22Rv1 (cell line): Measurements from ENCODE around the gene PDAP1.
A peak's percentile ranks its signal among the peaks of the same experiment; 100 is the strongest.

Experiments used
- H3K27ac ChIP-seq: fragments of 450-650 bp; 2 replicates; pipeline ENCODE4 v1.5.1; 2017
- ZFX ChIP-seq: fragments of 450-650 bp; IDR thresholded peaks from 2 replicates; pipeline ENCODE4 v1.6.1; 2017; ENCODE audit warnings: antibody characterized with exemption, borderline replicate concordance
- TF ChIP-seq, protein P1 (sequence below): fragments of 450-650 bp; IDR thresholded peaks from 2 replicates; pipeline ENCODE4 v1.5.1; 2017; ENCODE audit warnings: mild to moderate bottlenecking

PDAP1 gene

DNA sequence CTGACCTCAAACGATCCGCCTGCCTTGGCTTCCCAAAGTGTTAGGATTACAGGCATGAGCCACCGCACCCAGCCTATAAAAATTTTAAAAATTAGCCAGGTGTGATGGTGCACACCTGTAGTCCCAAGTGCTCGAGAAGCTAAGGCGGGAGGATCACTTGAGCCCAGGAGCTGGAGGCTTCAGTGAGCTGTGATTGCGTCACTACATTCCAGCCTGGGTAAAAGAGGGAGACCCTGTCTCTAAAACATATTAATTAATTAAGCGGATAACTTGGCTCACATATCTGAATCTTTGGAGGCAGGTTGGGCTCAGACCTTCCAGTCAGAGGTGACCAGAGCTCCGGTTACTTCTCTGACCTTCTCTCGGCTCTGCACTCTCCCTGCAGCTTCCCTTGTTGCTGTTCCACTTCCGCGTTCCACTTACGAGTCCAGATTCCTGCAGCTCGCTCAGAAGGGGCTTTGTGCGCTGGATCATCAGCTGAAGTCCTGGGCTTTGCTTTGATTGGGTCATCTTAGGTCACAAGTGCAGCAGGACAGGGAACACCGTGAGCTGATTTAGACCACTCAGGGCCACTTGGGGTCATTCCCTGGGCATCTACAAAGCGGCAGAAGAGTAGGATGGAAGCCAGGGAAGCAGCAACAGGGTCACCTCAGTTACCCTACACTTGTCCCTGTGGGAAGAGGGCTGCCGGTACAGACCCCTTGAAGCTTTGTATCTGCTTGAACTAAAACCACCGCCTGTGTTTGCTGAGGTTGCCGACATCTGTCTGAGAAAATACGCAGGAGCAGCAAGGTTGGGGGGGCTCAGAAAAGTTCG, 35.9 kb downstream of the PDAP1 start:
- peak overlapping the region; percentile 86 for H3K27ac ChIP-seq
- TF ChIP-seq, protein P1, sequence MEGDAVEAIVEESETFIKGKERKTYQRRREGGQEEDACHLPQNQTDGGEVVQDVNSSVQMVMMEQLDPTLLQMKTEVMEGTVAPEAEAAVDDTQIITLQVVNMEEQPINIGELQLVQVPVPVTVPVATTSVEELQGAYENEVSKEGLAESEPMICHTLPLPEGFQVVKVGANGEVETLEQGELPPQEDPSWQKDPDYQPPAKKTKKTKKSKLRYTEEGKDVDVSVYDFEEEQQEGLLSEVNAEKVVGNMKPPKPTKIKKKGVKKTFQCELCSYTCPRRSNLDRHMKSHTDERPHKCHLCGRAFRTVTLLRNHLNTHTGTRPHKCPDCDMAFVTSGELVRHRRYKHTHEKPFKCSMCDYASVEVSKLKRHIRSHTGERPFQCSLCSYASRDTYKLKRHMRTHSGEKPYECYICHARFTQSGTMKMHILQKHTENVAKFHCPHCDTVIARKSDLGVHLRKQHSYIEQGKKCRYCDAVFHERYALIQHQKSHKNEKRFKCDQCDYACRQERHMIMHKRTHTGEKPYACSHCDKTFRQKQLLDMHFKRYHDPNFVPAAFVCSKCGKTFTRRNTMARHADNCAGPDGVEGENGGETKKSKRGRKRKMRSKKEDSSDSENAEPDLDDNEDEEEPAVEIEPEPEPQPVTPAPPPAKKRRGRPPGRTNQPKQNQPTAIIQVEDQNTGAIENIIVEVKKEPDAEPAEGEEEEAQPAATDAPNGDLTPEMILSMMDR, result no peak
- TF ChIP-seq ZFX, result no peak

DNA sequence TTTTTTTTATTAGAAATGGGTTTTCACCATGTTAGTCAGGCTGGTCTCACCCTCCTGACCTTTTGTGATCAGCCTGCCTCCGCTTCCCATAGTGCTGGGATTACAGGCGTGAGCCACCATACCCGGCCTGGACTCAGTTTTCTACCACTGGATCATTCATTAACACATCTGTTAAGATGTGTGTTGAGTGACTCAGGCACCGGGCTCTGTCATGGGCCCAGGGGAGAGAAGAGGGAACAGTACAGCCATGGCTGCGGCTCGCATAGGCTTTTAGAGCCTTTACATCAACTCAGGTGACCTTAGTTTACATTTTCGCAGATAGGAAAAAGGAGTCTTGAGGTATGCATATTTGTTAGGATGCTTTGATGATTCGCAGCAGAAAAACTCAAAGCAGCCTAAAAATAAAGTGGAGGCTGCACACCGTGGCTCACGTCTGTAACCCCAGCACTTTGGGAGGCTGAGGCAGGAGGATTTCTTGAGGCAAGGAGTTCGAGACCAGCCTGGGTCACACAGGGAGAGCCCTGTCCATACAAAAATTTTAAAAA, 36.9 kb downstream of the PDAP1 start:
- TF ChIP-seq, protein P1, result no peak
- no peak for TF ChIP-seq ZFX
- 0 out of 2 replicates have a peak overlapping the region, but pooled peaks have one; percentile 86 for H3K27ac ChIP-seq

DNA sequence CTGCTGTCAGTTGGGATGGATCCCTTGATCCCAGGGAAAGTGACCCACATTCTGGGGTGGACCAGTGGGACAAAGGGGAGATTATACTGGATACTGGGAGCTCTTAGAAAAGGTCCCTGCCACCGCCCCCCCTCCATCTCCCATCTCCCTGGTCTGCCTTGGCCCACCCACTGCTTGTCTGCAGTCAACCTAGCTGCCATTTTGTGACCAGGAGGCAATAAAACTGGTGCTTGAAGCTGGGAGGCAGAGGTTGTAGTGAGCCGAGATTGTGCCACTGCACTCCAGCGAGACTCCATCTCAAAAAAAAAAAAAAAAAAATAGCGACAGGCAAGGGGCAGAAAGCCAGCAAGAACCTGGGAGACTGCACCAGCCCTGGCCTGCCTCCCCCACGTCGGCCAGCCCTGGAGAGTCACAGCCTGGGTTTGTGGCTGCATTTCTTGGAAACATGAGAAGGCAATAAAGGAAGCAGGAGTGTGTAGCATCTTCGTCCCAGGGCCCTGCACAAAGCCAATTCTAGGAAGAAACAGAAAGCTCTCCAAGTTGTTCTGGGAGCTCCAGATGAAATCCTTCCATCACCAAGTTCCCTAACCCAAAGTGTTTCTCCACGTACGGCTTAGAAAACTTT, 38.5 kb downstream of the PDAP1 start:
- 0 out of 2 replicates have a peak overlapping the region, but pooled peaks have one; percentile 15 for H3K27ac ChIP-seq
- TF ChIP-seq ZFX, result no peak
- TF ChIP-seq, protein P1, result no peak

DNA sequence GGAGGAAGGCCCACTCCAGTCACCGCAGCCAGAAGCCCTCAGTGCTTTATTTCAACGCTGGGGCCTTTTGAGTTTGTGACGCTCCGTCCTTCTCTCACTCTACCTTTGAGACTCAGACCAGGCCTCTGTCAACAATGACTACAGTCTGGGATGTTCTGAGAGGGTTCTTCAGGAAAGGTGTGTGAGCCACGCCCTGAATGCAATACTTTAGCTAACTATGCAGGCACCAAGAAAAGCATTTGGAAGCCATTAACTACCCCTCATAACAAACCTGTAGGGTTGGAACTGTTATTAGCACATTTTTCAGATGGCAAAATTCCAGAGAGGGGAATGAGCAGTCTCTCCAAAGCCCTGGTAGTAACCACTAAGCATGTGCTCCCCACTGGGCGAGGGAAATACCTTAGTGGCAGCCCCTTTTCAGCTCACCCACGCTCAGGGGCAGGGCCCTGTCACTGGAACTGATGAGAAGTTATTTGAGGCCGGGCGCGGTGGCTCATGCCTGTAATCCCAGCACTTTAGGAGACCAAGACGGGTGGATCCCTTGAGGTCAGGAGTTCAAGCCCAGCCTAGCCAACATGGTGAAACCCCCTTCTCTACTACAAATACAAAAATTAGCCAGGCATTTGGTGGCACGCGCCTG, 39.5 kb downstream of the PDAP1 start:
- H3K27ac ChIP-seq, result no peak overlapping the region
- TF ChIP-seq ZFX, result no peak
- TF ChIP-seq, protein P1, result no peak

DNA sequence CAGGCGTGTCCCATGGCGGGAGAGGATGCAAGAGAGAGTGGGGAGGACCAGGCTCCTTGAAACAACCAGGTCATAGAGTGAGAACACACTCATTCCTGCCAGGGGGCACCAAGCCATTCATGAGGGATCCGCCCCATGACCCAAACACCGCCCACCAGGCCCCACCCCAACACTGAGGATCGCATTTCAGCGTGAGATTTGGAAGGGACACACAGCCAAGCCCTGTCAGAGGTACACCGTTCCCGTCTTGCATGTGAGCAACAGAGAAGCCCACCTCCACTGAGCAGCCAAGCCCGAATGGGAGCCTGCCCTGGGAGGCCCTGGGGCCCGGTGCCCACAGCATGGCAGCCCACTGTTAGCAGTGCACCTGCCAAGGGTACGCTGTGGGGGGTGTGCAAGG, 41.8 kb downstream of the PDAP1 start:
- no peak overlapping the region for H3K27ac ChIP-seq
- TF ChIP-seq ZFX, result no peak
- TF ChIP-seq, protein P1, result no peak

DNA sequence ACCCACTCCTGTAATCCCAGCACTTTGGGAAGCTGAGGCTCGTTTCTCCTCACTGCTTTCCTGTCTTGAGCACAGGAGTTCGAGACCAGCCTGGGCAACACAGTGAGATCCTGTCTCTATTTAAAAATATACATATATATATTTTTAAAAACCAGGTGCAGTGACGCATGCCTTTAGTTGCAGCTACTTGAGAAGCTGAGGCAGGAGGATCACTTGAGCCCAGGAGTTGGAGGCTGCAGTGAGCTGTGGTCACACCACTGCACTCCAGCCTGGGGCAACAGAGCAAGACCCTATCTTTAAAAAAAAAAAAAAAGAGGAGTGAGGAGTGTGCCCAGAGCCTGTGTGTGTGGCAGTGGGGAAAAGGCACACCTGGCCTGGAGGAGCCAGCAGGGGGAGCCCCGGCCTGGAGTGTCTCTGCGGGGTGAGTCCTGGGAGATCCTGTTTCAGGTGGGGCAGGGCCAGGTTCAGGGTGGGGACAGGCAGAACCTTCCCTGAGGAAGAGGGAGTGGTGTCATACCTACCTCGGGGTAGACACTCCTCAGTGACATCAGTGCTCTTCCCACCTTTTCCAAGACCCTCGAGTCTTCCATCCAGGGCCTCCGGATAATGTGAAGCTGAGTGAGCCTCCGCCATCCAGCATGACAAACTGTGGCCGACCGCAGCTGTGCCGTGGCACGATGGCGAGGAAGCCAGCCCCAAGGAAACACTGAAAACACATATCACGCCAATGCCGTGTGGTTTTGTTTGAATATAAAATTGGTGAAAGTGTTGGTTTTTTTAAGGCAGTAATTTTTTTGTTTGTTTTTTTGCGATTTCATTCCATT, 42.9 kb downstream of the PDAP1 start:
- no peak for TF ChIP-seq ZFX
- TF ChIP-seq, protein P1, result peak; percentile 89
- no peak overlapping the region for H3K27ac ChIP-seq
